Activated CD8-positive, alpha-beta memory T cell treated with anti-CD3 and anti-CD28 coated beads for 4 hours (primary cell): ENCODE results near the gene FADS1.

Experiments
- DNase-seq, 2 donors: peaks; one replicate each; pipeline ENCODE4 v3.0.0-alpha.2; 2020; ENCODE audit warnings: low read depth in 2 of 2

The FADS1 gene

DNA sequence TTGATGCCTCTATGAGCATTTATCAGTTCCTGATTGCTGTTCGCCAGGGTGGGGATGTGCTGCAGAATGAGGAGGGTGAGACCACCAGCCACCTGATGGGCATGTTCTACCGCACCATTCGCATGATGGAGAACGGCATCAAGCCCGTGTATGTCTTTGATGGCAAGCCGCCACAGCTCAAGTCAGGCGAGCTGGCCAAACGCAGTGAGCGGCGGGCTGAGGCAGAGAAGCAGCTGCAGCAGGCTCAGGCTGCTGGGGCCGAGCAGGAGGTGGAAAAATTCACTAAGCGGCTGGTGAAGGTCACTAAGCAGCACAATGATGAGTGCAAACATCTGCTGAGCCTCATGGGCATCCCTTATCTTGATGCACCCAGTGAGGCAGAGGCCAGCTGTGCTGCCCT lies 21.3 kb downstream of the FADS1 start:
- DNase-seq, result no peak

DNA sequence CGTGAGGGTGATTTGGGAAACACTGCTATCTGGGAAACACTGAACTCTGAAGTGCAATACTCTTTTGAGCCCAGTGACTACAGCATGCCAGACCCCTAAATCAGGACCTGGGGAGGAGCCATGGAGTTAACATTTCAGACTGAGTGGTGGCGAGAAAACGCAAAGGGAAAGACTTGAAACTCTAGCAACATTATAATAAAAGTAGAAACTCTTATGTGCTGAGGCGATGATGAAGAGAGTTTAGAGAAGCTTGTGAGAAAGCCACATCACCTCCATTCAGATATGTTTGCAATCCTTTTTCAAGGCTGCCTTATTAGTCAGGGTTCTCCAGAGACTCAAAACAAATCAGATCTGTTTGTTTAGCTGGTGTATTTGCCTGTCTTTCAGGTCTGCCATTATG lies 22.2 kb downstream of the FADS1 start:
- no peak for DNase-seq

DNA sequence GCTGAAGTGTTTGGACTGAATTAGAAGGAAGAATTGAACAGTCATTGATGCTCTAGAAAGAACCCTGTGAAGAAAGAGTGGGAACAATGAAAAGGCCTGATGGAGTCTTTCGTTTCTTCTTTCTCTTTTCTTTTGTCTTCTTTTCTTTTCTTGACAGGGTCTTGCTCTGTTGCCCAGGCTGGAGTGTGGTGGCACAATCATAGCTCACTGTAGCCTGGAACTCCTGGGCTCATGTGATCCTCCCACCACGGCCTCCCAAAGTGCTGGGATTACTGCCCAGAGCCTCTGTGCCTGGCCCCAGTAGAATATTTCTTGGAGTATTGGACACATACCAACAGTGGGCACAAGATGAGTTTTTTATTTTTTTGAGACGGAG lies 23.0 kb downstream of the FADS1 start:
- DNase-seq, result no peak

DNA sequence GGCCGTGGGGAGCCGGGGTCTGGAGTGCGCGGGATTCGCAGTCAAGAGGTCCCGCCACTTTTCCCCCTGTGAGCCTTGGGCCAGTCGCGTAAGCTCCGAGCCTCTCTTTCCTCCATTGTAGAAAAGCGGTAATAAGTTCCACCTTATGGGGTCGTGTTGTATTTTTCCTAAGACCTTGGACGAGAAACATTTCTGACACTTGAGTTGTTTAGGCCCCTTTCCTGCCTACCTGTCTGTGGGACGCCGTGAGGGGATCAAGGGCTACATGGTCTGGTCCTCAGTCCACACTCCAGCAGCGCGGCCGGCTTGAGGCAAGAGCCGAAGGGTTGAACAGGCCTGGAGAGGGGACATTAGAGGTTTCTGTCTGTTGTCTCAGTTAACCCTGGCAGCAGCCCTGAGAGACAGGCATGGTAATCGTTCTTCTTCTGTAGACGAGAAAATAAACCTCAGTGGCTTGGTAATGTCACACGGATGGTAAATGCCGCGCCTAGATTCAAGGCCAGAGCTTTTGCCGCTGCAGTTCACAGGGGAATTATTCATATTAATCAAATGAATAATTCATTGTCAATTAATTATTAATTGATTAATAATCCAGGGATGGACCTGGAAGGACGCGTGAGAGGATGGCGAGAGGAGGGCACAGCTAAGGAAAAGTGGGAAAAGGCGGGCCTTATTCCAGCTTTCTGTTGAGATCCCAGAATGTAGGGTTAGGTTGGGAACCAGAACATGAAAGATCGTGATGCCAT lies 23.5 kb downstream of the FADS1 start:
- no peak for DNase-seq

DNA sequence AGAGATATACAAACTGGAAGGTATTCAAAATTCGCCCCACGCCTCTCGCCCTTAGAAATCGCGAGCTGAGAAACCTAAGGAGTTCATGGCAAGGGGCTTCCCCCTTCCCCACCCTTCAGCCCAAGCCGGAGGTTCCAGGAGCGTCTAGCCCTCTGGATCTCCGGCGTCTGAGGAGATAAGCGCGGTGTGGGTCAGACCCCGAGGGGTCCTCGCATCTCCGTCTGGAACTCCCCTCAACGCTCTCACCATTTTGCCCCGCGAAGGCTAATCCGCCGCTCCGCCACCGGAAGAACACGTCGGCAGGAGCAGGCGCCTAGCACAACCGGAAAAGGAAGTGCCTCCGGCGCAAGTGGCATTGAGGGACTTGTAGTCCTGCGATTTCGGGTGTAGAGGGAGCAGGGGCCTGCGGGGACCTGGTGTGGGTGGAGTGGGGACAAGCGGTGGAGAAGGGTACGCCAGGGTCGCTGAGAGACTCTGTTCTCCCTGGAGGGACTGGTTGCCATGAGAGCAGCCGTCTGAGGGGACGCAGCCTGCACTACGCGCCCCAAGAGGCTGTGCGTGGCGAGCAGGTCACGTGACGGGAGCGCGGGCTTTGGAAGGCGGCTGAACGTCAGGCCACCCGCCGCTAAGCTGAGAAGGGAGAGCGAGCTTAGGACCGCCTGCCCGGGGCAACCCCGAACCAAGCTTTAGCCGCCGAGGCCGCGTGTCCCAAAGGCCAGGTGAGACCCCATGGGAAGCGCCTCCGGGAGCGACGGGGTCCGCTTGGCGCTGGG lies 24.3 kb downstream of the FADS1 start, which contains the start of the genes FEN1 and TMEM258:
Gene FEN1 (plus strand): TSS at position 602 of the 773 bp plus-strand sequence. CDS start 2,451 bp downstream, outside the sequence.
Gene TMEM258 (minus strand): TSS at position 290 of the 773 bp plus-strand sequence. CDS start 41 bp downstream, at position 249.
- DNase-seq, result peak; percentile 62 to 80

DNA sequence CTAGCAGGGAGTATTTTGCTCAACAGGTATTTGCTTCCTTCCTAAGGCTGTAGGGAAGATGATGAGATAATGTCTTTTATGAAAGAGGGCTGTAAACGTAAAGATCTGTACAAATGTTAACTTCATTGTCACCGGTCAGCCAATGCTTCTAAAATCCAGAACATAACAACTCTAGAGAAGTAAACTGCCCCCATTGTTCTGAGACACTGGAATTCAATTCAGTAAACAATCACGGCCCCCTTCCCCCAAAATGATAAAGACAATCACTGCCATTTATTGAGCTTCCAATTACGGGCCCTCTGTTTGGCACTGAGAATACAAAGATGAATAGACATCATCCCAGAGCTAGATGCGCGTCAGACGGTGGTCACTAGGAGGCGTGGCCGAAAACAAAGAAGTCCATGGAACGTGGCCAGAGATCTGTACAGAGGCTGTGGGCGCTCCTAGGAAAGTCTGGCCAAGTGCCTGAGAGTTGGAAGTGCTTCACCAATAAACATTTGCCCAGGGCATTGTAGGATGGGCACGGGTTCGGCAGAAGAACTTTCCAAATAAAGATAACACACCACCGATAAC lies 25.0 kb downstream of the FADS1 start:
- DNase-seq, result no peak

DNA sequence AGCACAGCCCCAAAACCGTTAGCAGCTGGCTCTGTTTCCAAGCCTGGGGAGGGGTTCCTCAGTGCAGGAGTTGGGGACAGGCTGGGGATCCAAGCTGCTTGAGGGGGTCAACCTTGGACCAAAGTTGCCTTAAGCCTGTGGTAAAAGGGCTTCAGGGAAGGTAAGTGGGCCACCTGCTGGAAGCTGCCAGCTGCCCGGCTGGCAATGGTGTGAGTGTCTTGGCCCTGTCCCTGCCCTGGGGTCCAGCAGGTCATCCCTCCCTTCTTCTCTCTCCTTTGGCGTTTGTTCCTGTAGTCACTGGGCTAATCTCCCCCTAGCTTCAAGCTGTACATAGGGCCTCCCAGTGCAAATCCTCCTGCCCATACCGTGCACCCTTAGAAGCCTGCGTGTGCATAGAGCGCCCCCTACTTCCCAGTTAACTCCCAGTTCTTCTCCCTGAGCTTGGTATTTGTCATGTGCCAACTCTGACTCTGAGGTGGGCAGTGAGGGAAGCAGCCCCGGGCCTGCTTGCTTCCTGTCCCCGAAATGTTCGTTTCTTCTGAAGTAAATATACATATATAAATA lies 28.8 kb downstream of the FADS1 start:
- no peak for DNase-seq

DNA sequence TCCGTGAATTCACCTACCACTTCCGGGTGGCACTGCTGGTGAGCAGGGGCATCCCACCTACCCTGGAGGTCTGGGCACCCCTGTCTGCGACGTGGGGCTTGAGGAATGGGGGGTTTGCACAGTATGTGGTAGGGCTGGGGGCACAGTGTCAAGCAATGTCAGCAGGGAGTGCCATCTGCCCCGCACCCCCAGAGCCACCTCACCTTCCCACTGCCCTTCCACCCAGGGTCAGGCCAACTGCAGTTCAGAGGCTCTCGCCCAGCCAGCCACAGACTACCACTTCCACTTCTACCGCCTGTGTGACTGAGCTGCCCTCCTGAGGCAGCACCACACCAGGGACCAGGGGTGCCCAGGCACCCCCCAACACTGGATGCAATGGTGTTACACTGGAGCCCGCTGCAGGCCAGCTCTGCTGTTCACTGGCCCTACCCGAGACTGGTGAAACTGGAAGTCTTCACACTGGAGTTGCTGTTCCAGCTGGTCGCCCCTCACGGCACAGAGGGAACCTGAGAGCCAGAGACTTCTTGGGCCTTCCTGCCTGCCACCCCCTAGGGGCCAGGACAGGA lies 30.9 kb downstream of the FADS1 start:
- DNase-seq, result no peak

DNA sequence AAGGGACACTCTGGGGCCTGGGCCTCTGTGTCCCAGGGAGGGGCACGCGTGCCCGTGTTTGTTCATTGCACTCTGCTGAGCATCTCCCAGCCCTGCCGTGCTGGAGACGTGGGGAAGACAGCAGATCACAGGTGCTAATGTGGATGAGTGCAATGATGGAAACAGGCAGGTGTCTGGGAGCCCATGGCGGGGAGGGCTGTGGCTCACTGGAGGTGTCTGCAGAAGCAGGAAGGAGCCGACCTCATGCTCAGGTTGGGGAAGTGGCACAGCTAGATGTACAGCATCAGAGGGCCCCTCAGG lies 32.3 kb downstream of the FADS1 start:
- DNase-seq, result no peak

DNA sequence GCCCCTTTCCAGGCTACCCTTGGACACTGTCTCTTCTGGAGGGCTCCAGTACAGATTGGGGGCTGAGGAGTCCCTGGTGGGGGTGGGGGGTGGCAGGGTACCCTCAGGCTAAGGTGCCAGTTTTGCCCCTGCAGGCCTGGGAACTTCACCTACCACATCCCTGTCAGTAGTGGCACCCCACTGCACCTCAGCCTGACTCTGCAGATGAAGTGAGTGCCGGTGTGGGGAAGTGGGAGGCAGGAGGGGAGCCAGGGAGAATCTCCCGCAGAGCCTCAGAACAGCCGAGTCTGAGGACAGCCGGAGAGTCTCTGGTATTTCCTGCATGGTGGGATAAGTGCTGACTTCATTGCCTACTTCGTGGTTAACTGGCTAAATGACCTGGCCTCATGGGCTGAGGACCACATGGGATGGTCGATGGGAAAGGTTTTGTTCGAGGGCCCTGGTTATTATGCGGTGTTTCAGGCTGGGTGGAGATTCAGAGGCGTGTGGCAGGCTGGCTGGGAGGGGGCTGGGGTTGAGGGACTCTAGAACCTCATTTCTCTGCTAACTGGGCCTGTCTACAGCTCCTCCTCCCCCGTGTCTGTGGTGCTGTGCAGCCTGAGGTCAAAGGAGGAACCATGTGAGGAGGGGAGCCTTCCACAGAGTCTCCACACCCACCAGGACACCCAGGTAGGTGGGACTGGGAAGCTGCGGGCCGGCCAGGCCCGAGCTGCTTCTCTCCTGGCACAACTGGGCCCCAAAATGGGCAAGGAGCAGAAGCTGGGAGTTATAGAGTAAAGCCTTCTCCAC lies 32.9 kb downstream of the FADS1 start:
- DNase-seq, result no peak

DNA sequence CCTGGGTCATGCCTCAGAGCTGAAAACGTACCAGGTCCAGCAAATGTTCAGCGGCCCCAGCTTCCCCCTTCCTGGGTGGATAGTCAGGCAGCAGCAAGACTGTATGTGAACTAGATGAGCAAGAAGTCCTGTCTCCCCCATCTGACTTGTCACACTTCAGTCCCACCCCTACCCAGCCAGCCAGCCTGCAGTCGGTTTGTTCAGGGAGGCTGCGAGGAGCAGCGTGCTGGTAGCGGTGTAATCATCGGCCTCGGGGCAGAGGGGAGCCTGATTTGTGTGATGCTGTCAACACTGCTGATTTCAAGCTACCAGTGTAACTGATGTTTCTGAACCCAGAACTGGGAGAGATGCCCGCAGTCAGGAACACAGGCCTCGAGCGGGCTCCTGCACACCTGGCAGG lies 34.0 kb downstream of the FADS1 start:
- DNase-seq, result no peak

DNA sequence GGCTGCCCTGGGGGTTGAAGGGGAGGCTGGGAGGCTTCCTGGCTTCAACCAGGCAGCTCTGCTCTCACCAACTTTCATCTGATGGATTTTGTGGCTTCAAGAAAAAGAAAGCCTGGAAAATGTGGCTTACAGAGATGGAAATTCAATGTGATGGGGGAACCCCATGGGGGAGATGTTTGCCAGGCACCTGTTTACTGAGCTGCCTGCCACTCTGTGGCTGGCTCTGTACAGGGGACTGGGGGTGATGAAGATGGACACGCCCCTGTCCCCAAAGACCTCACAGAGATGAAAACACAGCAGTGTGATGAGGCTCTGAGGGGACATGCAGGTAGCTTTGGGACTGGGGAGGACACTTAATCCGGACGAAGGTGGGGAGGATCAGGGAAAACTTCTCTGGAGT lies 34.5 kb downstream of the FADS1 start:
- no peak for DNase-seq

DNA sequence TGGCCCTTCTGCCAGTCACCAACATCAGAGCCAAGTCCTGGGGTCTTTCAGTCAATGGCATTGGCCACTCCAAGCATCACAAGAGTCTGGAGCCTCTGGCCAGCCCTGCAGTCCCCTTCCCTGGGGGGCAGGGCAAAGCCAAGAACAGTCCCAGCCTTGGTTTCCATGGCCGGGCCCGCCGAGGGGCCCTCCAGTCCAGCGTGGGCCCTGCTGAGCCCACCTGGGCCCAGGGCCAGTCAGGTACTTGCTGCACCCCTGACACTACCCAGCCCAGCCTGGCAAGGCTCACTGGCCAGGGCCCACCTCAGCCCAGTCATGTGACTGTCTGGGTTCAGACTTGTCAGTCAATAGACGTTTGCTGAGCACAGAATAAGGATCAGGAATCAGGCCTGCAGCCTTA lies 35.2 kb downstream of the FADS1 start:
- no peak for DNase-seq

DNA sequence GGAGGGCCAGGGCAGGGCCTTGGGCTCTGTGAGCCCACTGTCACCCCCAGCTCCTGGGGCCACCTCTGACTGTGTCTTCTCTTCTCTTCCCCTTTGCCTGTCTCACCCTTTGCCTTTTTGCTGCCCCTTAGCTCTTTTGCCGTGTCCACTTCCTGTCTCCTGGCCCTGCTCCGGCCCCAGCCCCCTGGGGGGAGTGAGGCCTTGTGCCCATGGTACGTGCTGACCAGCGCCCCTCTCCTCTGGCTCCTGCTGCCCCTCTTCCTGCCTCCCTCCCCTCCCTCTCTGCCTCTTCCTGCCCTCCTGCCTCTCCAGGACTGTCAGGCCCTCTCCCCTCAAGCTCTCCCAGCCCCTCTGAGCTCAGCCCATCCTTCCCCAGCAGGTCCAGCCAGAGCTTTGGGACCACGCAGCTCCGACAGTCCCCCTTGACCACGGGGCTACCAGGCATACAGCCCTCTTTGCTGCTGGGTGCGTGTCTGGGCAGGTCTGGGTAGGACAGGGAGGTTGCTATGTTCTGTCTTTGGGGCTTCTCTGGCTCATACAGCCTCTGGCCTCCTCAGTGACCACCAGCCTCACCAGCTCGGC lies 36.1 kb downstream of the FADS1 start:
- DNase-seq, result no peak

DNA sequence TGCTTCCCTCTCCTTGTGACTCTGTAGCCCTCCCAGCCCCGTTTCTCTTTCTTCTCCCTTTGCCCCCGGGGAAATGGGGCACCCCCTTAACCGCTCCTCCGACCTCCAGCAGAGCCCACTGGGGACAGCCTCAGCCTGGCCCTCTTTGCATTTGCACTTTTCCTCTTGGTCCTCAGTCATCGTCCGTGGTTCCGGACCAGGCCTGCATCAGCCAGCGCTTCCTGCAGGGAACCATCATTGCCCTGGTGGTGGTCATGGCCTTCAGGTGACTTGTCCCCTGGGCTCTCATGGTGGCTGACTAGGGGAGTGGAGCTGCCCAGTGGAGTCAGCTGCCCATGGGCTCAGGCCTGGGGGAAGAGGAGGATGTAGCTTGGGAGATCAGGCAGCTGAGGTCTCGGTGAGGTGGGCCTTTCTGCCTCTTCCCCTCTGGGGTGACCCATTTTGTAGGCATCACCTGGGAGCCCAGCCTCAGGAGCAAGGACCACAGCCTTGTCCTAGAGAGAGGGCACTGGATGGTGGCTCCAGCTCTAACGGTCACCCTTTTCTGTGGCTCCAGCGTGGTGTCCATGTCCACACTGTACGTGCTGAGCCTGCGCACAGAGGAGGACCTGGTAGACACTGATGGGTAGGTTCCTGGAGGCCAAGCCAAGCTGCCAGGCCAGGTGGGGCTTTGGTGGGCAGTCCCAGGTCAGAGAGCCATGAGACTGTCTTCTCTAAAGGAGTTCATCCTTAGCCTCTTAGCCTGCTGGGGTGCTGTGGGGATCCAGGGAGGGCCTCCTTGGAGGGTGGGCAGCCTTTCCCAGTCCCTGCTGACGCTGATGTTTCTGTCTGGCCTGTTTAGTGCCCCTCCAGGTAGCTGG lies 36.9 kb downstream of the FADS1 start:
- DNase-seq, result no peak

DNA sequence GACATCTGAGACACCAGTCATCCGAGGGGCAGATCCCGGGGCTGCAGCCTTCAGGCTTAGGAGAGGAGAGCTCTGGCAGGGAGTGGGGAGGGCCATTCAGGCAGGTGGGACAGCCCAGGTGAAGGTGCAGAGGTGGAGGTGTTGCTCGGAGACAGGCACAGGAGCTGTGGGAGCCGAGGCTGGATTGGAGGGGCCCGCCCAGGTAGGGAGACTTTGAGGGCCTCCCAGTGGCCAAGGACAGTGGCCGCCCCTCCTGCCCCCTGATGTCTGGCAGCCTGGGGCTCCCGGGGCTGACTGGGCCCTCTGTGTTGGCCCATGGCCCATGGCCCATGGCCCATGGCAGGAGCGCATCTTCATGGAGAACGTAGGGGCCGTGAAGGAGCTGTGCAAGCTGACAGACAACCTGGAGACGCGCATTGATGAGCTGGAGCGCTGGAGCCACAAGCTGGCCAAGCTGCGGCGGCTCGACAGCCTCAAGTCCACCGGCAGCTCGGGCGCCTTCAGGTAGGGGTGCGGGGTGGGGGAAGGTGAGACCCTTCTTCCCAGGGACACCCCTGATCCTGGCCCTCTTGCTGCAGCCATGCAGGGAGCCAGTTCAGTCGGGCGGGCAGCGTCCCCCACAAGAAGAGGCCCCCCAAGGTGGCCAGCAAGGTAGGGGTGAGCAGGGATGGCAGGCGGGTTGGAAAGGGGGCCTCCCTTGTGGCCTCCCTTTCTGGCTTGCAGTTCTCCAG lies 37.7 kb downstream of the FADS1 start:
- no peak for DNase-seq

DNA sequence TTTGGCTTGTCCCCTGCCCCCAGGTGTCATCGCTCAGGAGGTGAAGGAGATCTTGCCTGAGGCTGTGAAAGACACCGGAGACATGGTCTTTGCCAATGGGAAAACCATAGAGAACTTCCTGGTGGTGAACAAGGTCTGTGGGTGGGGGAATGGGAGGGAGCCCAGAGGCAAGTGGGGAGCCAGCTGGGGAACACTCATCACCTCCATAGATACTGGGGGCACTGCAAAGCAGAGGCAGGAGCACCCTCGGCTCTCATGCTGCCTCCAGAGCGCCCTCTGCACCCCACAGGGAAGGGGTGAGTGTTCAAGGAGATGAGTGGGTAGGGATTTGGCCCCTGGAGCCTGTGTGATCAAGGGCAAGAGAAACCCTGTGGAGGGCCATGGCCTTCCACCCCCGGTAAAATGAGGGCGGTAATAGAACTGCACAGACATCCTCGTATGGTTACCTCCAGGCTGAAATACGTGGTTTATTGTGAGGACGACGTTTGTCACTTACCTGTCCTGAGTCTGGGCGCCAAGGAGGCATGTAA lies 38.4 kb downstream of the FADS1 start:
- DNase-seq, result no peak

DNA sequence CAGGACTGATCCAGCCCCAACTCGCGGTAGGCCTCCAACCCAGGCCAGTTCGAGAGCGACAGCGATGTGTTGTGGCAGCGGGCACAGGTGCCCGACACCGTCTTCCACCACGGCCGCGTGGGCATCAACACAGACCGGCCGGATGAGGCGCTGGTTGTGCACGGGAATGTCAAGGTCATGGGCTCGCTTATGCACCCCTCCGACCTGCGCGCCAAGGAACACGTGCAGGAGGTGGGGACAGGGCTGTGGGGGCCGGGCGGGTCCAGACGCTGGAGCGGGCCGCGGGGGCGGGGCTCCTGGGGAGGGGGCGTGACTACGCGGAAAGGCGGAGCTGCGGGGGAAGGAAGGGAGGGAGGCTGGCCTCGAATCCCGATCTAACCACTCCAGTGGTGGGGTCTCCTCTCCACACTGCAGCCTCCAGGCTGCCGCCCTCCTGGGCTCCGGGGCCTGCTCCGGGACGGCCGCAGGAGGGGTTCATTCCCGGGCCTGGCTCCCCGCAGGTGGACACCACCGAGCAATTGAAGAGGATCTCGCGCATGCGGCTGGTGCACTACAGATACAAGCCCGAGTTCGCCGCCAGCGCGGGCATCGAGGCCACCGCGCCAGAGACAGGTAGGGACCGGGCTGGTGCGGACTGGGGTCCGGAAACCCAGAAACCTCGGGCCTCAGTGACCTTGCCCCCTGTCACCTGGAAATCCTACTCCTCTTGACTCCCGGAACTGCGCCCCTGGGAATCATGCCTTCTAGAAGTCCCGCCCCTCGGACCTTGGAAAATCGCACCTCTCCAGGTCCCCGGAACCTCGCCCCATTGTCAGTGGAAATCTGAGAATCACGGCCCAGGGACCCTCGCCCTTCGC lies 39.3 kb downstream of the FADS1 start:
- peak; percentile 29 to 45 for DNase-seq
